Endothelial cell of hepatic sinusoid (primary cell): ENCODE data around the gene NHERF2.
"Not testable (repeated sequence)": the region's sequence is repeated elsewhere in the genome, so short reads cannot be mapped to it uniquely, and the experiment has no call there.

ENCODE experiments used
- in situ Hi-C: cut with HindIII; loops from 2 replicates; pipeline ENCODE4 v1.10.0; 2017; ENCODE audit warnings: low sequenced_read_pairs

The NHERF2 gene

GRCh38 chr16:2005646-2006045 is 21.1 kb upstream of the NHERF2 start:
- in situ Hi-C loops, result no loop called here

- in situ Hi-C loops, result no loop called here
These were observed 20.4 kb upstream of the NHERF2 start for GRCh38 chr16:2006317-2006716.

DNA sequence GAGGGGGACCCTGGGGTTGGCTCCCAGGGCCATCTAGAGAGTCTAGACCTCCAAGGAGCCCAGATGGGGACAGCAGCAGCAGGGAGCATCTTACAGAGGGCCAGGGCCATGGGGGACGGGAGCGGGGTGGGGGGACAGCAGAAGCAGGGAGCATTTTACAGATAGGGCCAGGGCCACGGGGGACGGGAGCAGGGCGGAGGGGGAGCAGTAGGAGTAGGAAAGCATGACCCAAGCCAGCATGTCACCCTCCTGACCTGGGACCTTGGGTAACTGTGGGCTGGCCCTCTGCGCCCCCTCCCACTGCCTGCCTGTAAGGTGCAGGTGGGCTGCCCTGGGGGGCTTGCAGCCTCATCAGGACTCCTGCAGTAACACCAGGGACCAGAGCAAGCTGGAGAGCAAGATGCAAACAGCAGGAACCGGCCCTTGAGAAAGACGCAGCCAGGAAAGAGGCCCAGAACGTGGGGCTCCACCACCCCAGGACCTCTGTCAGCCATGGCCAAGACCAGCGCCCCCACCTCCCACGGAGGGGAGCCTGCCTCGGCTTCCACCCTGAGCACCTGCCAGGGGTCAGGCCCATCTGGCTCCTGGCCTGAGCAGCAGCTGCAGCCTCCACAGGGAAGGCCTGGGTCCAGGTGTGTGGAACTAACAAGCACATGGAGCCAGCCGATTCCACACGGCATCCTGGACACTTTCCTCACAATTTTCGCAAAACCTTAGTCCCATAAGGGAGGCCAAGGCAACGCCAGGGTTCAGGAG is 19.4 kb upstream of the NHERF2 start:
- in situ Hi-C loops, result no loop called here

DNA sequence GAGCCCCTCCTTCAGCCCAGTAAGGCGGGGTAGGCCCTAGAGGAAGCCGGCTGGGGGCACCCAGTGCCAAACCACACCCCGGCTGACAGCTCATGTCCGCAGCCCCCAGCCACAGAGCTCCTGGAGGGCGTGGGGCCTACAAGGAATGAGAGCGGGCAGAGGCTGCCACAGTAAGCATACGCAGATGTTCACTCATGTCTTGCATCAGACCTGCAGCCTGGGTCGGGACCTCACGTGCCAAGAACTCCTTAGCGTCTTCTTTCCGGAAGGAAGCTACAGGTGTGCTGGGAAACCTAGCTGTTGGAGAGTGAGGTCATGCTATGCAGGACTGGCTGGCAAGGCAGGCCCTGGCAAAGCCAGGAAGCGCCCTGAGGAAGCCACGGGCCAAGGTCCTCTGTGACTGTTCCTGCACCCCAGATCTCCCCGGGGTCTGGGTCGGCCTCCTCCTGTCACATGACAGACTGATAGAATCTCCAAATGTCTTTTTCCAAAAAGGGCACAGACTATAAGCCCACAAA is 18.6 kb upstream of the NHERF2 start:
- in situ Hi-C loops, result no loop called here

DNA sequence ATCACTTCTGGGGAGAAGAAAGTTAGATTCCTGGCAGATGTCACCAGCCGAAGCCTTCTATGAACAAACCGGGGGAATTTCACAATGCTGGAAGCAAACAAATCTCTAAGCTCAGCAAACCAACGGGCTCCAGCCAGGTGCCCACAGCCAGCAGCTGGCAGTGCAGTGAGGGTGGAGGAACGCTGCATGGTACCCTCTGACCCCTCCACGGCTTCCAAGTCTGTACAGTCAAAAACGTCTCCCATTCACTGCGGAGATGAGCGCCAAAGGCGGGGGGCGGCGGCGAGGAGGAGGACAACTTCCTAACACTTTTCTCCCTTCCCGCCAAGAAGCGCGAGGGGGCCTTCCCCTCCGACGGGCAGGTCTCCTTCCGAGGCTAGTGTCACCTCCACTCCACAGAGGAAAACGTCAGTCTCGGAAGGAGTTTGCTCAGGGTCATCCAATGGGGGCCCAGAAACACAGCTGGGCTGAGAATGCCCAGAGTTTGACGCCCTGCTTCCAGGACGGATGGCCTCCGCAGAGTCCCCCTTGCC is 18.0 kb upstream of the NHERF2 start:
- in situ Hi-C loops, result no loop called here

- in situ Hi-C loops, result no loop called here
These were observed 17.5 kb upstream of the NHERF2 start for GRCh38 chr16:2009164-2009711.

GRCh38 chr16:2009791-2010510 is 16.8 kb upstream of the NHERF2 start, which contains the start of gene ZNF598:
TSS of gene ZNF598 (minus strand) at chr16:2009821.
- in situ Hi-C loops, result no loop called here

GRCh38 chr16:2011726-2012125 is 15.0 kb upstream of the NHERF2 start:
- in situ Hi-C loops, result not testable (repeated sequence)

GRCh38 chr16:2013527-2013926 is 13.2 kb upstream of the NHERF2 start:
- in situ Hi-C loops, result no loop called here

DNA sequence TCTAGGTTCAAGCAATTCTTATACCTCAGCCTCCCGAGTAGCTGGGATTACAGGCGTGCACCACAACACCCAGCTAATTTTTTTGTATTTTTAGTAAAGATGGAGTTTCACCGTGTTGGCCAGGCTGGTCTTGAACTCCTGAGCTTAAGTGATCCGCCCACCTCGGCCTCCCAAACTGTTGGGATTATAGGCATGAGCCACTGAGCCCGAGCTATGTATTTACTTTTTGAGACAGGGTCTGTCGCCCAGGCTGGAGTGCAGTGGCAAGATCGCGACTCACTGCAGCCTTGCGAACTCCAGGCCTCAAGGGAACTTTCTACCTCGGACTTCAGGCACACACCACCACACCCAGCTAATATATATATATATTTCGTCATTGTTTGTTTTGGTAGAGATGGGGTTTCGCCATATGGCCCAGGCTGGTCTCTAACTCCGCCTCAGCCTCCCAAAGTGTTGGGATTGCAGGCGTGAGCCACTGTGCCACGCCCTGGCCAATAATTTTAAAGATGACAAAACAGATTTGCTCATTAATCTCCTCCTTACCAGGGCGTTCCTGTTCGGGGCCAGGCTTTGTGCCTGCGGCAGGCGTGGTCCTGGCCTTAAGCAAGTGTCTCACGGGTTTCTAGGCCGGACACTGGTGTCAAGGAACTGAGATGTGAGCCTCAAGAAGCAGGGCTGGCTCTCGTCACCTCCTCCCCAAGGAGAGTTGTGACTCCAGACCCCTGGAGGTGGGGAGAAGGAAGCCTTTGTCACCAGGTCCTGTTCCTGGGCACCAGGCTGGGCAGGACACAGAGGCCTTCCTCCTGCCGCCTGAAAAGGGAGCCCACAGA is 11.4 kb upstream of the NHERF2 start:
- in situ Hi-C loops, result no loop called here

DNA sequence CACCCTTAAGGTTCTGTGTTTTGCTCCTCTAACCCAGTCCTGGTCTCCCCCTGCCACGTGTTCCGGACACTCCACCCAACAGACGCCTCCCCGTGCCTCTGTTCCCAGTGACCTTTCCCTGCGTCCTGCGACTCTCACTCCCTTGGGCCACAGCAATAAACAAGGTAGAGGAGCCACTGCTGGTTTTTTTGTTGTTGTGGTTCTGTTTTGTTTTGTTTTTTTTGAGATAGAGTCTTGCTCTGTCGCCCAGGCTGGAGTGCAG is 10.8 kb upstream of the NHERF2 start:
- in situ Hi-C loops, result no loop called here

- in situ Hi-C loops, result no loop called here
These were observed 10.2 kb upstream of the NHERF2 start for GRCh38 chr16:2016407-2016922.

DNA sequence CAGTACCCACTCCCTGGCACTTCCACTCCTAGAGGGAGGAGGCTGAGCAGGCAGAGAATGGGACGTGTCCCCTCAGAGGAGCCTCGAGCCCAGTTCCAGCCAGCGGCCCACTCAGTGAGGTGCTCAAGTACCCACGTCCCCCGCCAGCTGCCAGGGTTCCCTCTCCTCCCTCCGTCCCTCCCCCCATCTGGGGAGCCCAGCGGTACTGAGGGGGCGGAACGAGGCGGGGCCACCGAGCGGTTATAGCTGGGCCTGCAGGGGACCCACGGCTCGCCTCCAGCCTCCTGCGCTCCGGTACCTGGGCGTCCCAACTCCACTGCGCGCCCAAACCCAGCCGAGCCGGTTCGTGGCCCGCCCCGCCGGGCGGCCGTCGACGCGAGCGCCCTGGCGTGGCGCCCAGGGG is 7.2 kb upstream of the NHERF2 start, which contains the start of gene NPW:
Gene NPW (plus strand): TSS at position 268 of the 403 bp plus-strand sequence.
- in situ Hi-C loops, result no loop called here

DNA sequence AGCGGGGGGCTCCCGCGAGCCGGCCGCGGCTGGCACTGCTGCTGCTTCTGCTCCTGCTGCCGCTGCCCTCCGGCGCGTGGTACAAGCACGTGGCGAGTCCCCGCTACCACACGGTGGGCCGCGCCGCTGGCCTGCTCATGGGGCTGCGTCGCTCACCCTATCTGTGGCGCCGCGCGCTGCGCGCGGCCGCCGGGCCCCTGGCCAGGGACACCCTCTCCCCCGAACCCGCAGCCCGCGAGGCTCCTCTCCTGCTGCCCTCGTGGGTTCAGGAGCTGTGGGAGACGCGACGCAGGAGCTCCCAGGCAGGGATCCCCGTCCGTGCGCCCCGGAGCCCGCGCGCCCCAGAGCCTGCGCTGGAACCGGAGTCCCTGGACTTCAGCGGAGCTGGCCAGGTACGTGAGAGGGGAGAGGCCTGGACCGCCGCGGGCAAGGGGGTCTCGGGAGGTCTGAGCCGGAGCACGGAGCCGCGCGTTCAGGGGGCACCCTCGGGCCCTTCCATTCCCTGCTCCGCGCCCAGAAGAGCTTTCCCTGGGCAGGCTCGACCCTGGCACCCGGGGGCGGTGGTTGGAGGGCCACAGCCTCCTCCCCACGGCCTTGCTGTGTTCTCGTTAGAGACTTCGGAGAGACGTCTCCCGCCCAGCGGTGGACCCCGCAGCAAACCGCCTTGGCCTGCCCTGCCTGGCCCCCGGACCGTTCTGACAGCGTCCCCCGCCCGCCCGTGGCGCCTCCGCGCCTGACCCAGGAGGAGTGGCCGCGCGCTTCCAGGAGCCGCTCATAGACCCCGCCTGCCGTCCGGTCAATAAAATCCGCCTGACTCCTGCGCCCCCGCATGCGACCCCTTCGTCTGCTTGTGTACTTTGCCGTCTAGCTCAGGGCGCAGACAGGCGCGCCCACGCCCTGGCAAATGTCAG is 6.5 kb upstream of the NHERF2 start:
- in situ Hi-C loops, result no loop called here

DNA sequence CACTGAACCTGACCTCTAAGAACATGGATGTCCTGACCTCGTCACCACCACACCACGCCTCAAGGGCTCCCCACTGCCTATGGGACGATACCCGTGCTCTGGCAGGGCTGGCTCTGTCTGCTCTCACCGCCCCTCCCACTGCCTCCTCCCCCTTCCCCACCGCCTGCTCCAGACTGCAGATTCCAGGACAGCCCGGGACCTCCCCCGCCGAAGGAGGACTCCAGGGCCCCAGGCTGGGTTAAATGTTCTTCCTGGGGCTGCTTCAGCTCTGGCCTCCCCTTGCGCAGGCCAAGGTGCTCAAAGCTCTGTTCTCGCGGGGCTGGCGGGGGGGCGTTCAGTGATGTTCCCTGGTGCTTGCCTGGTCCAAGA is 4.0 kb upstream of the NHERF2 start:
- in situ Hi-C loops, result no loop called here

GRCh38 chr16:2023092-2024031 is 3.3 kb upstream of the NHERF2 start:
- in situ Hi-C loops, result no loop called here

- in situ Hi-C loops, result no loop called here
These were observed 2.7 kb upstream of the NHERF2 start for GRCh38 chr16:2024032-2024420.

GRCh38 chr16:2025251-2025650 is 1.5 kb upstream of the NHERF2 start:
- in situ Hi-C loops, result no loop called here
